ENCODE data around the gene CRKL.
"Not testable (repeated sequence)": the region's sequence is repeated elsewhere in the genome, so short reads cannot be mapped to it uniquely, and the experiment has no call there.

CRKL gene

GRCh38 chr22:20890975-20891374 is 26.2 kb upstream of the CRKL start:
- Histone ChIP-seq H3K9me3 (no peaks in the 10 kb centered on the region), H3K27me3 (no peaks in the 10 kb centered on the region), H3K4me1 (ENCODE audit: control insufficient read depth in 1 of 2, insufficient read depth in 1 of 2, low read depth in 1 of 2, low read length in 1 of 2) (no peaks in the 10 kb centered on the region), H3K36me3 (peaks cover 43% of the 10 kb centered on the region), H3K4me3 (ENCODE audit: low read depth in 1 of 2, low read length in 1 of 2) (no peak overlapping the region), H3K27ac (no peak overlapping the region)
- no peak for TF ChIP-seq CTCF (IDR thresholded peaks at IDR 0.05)

- H3K27ac ChIP-seq; H3K9me3 ChIP-seq; H3K36me3 ChIP-seq; H3K4me1 ChIP-seq (ENCODE audit: control insufficient read depth in 1 of 2, insufficient read depth in 1 of 2, low read depth in 1 of 2, low read length in 1 of 2); H3K4me3 ChIP-seq (ENCODE audit: low read depth in 1 of 2, low read length in 1 of 2); H3K27me3 ChIP-seq: not testable (repeated sequence)
Measured at GRCh38 chr22:20897737-20898136, 19.5 kb upstream of the CRKL start.

- Histone ChIP-seq H3K27ac (no peak overlapping the region), H3K27me3 (no peaks in the 10 kb centered on the region), H3K4me1 (ENCODE audit: control insufficient read depth in 1 of 2, insufficient read depth in 1 of 2, low read depth in 1 of 2, low read length in 1 of 2) (peaks cover 13% of the 10 kb centered on the region in 2 experiments), H3K36me3 (no peaks in the 10 kb centered on the region), H3K4me3 (ENCODE audit: low read depth in 1 of 2, low read length in 1 of 2) (no peak overlapping the region), H3K9me3 (no peaks in the 10 kb centered on the region)
- no peak for TF ChIP-seq CTCF (IDR thresholded peaks at IDR 0.05)
Measured at GRCh38 chr22:20899827-20900423, 17.3 kb upstream of the CRKL start.

- H3K27me3 ChIP-seq; H3K36me3 ChIP-seq; H3K27ac ChIP-seq; H3K4me3 ChIP-seq (ENCODE audit: low read depth in 1 of 2, low read length in 1 of 2); H3K9me3 ChIP-seq: not testable (repeated sequence)
- peaks cover 26% of the 10 kb centered on the region in 2 experiments for H3K4me1 ChIP-seq (ENCODE audit: control insufficient read depth in 1 of 2, insufficient read depth in 1 of 2, low read depth in 1 of 2, low read length in 1 of 2)
Measured at GRCh38 chr22:20901093-20902033, 15.8 kb upstream of the CRKL start.

GRCh38 chr22:20903093-20903492 is 14.1 kb upstream of the CRKL start:
- Histone ChIP-seq H3K36me3 (no peaks in the 10 kb centered on the region), H3K9me3 (no peaks in the 10 kb centered on the region), H3K27ac (no peak overlapping the region), H3K4me3 (ENCODE audit: low read depth in 1 of 2, low read length in 1 of 2) (no peak overlapping the region), H3K4me1 (ENCODE audit: control insufficient read depth in 1 of 2, insufficient read depth in 1 of 2, low read depth in 1 of 2, low read length in 1 of 2) (peaks cover 26% of the 10 kb centered on the region in 2 experiments), H3K27me3 (no peaks in the 10 kb centered on the region)
- TF ChIP-seq CTCF (IDR thresholded peaks at IDR 0.05): no peak

GRCh38 chr22:20904008-20904979 is 12.9 kb upstream of the CRKL start:
- Histone ChIP-seq H3K36me3 (no peaks in the 10 kb centered on the region), H3K4me3 (ENCODE audit: low read depth in 1 of 2, low read length in 1 of 2) (no peak overlapping the region), H3K27me3 (no peaks in the 10 kb centered on the region), H3K4me1 (ENCODE audit: control insufficient read depth in 1 of 2, insufficient read depth in 1 of 2, low read depth in 1 of 2, low read length in 1 of 2) (peaks cover 26% of the 10 kb centered on the region in 2 experiments), H3K27ac (peak overlapping the region; percentile 64), H3K9me3 (no peaks in the 10 kb centered on the region)
- TF ChIP-seq CTCF (IDR thresholded peaks at IDR 0.05): no peak

All from neutrophil (primary cell).